Sigmoid colon (tissue), 7 donors: ENCODE data around the gene SLC16A1. TPM values are rescaled to one million over a fixed set of nuclear protein-coding genes. Genes with fewer than 3 reads are reported as not detected.

Experiments used
- DNase-seq: peaks from one replicate; pipeline ENCODE4 v3.0.0-alpha.2; 2019
- H3K27ac ChIP-seq, 4 donors: fragments of 200-600 bp; sonication (generic); one replicate each; pipeline ENCODE4 v1.5.1; 2016 to 2019; ENCODE audit warnings: mild to moderate bottlenecking in 1 of 4
- H3K27me3 ChIP-seq, 3 donors: fragments of 200-600 bp; sonication (generic); one replicate each; pipeline ENCODE4 v1.5.1; 2019; ENCODE audit warnings: mild to moderate bottlenecking in 1 of 3
- H3K36me3 ChIP-seq, 4 donors: fragments of 200-600 bp; sonication (generic); one replicate each; pipeline ENCODE4 v1.5.1; 2016 to 2019
- H3K4me1 ChIP-seq, 4 donors: fragments of 200-600 bp; sonication (generic); one replicate each; pipeline ENCODE4 v1.5.1; 2017 to 2019
- H3K4me3 ChIP-seq, 4 donors: fragments of 200-600 bp; sonication (generic); one replicate each; pipeline ENCODE4 v1.5.1; 2017 to 2019; ENCODE audit warnings: mild to moderate bottlenecking in 2 of 4, moderate library complexity in 1 of 4
- H3K9me3 ChIP-seq, 4 donors: fragments of 200-600 bp in 3 of 4; sonication (generic) in 3 of 4; one replicate each; pipeline versions ENCODE4 v1.5.1 to v1.6.1; 2013 to 2019
- CTCF ChIP-seq, 4 experiments: fragments of 450-650 bp in 3 of 4; fragments of 200-600 bp in 1 of 4; IDR thresholded peaks; one replicate each; pipeline ENCODE4 v1.5.1; 2016 to 2019; ENCODE audit warnings: antibody characterized with exemption in 4 of 4, mild to moderate bottlenecking in 3 of 4, moderate library complexity in 2 of 4
- EP300 ChIP-seq, 4 donors: sonication (generic); formaldehyde crosslinking; IDR thresholded peaks; one replicate each; pipeline ENCODE4 v1.6.1; 2017; ENCODE audit warnings: antibody characterized with exemption in 4 of 4
- POLR2A ChIP-seq, 2 donors: fragments of 450-650 bp; IDR thresholded peaks; one replicate each; pipeline ENCODE4 v1.6.1; 2016; ENCODE audit warnings: antibody characterized with exemption in 2 of 2, mild to moderate bottlenecking in 2 of 2, moderate library complexity in 2 of 2
- POLR2AphosphoS5 ChIP-seq, 4 donors: sonication (generic); formaldehyde crosslinking; IDR thresholded peaks; one replicate each; pipeline ENCODE4 v1.6.1; 2017; ENCODE audit warnings: antibody characterized with exemption in 4 of 4
- WGBS, 2 donors: extraction: QIAGEN DNeasy Blood & Tissue Kit; methylation state at CpG; one replicate each; pipeline ENCODE4 v1.1.7; 2013; 5-methylcytosine and 5-hydroxymethylcytosine counted together
- intact Hi-C: fragments of 100-400 bp; cut with DNase I; formaldehyde crosslinking; loops from one replicate; pipeline ENCODE4 v1.15.1; 2023
- polyA plus RNA-seq, 3 donors: library from polyadenylated mRNA; stranded (reverse); fragments of 200-250 nt; gene quantifications; one replicate each; pipeline ENCODE4 v1.2.3, GENCODE V29; 2013
- total RNA-seq, 4 donors: library from RNA; depleted of rRNA; stranded (reverse); fragments of >200 nt; gene quantifications; one replicate each; pipeline ENCODE4 v1.1.0, GENCODE V29; 2016
- donor health status: healthy with polysubstance abuse.
- donor health status: Bipolar disorder and iron deficiency.
- donor health status: healthy.

Gene SLC16A1
- total and polyA plus RNA-seq, 7 donors, result 10.8 to 80.5 (median 48.7) TPM

GRCh38 chr1:112876315-112876714 is 79.7 kb downstream of the SLC16A1 start:
- Histone ChIP-seq H3K27me3 (no peaks in the 10 kb centered on the region), H3K4me1 (no peaks in the 10 kb centered on the region), H3K9me3 (no peaks in the 10 kb centered on the region), H3K27ac (no peak overlapping the region), H3K4me3 (no peak overlapping the region), H3K36me3 (no peaks in the 10 kb centered on the region)
- TF ChIP-seq EP300 (IDR thresholded peaks at IDR 0.05) (no peak), CTCF (IDR thresholded peaks at IDR 0.05) (no peak), POLR2A (IDR thresholded peaks at IDR 0.05) (no peak), POLR2AphosphoS5 (IDR thresholded peaks at IDR 0.05) (no peak)
- intact Hi-C loops, result no loop called here
- no peak for DNase-seq
- 62 to 70% methylated on average over 2 of the region's 2 CpGs for WGBS, 2 donors

GRCh38 chr1:112872551-112872962 is 83.4 kb downstream of the SLC16A1 start:
- Histone ChIP-seq H3K4me3 (no peak overlapping the region), H3K36me3 (no peaks in the 10 kb centered on the region), H3K27ac (no peak overlapping the region), H3K4me1 (no peaks in the 10 kb centered on the region), H3K9me3 (no peaks in the 10 kb centered on the region), H3K27me3 (no peaks in the 10 kb centered on the region)
- no peak for DNase-seq
- intact Hi-C loops, result no loop called here
- 40 to 76% methylated on average over 1 of the region's 1 CpG for WGBS, 2 donors
- TF ChIP-seq POLR2A (IDR thresholded peaks at IDR 0.05), result no peak
- TF ChIP-seq EP300 (IDR thresholded peaks at IDR 0.05), result no peak
- no peak for TF ChIP-seq CTCF (IDR thresholded peaks at IDR 0.05)
- TF ChIP-seq POLR2AphosphoS5 (IDR thresholded peaks at IDR 0.05), result no peak

- no peaks in the 10 kb centered on the region for H3K36me3 ChIP-seq
- H3K27ac ChIP-seq, result no peak overlapping the region
- 60 to 81% methylated on average over 5 of the region's 5 CpGs for WGBS, 2 donors
- intact Hi-C loops, result no loop called here
- H3K27me3 ChIP-seq, result no peaks in the 10 kb centered on the region
- H3K9me3 ChIP-seq, result no peaks in the 10 kb centered on the region
- DNase-seq, result no peak
- TF ChIP-seq POLR2A (IDR thresholded peaks at IDR 0.05), result no peak
- no peak for TF ChIP-seq EP300 (IDR thresholded peaks at IDR 0.05)
- TF ChIP-seq POLR2AphosphoS5 (IDR thresholded peaks at IDR 0.05), result no peak
- TF ChIP-seq CTCF (IDR thresholded peaks at IDR 0.05), result no peak
- H3K4me1 ChIP-seq, result no peaks in the 10 kb centered on the region
- no peak overlapping the region for H3K4me3 ChIP-seq
Measured at GRCh38 chr1:112870887-112871646, 84.9 kb downstream of the SLC16A1 start.

GRCh38 chr1:112869895-112870294 is 86.1 kb downstream of the SLC16A1 start:
- Histone ChIP-seq H3K4me1 (no peaks in the 10 kb centered on the region), H3K27ac (no peak overlapping the region), H3K27me3 (no peaks in the 10 kb centered on the region), H3K36me3 (no peaks in the 10 kb centered on the region), H3K4me3 (no peak overlapping the region), H3K9me3 (no peaks in the 10 kb centered on the region)
- whole genome bisulfite sequencing, 2 donors, result 82 to 91% methylated on average over 4 of the region's 4 CpGs
- no peak for TF ChIP-seq CTCF (IDR thresholded peaks at IDR 0.05)
- TF ChIP-seq EP300 (IDR thresholded peaks at IDR 0.05), result no peak
- no peak for TF ChIP-seq POLR2AphosphoS5 (IDR thresholded peaks at IDR 0.05)
- TF ChIP-seq POLR2A (IDR thresholded peaks at IDR 0.05), result no peak
- intact Hi-C loops, result no loop called here
- DNase-seq, result no peak

GRCh38 chr1:112868191-112868590 is 87.8 kb downstream of the SLC16A1 start:
- no peak overlapping the region for H3K4me3 ChIP-seq
- H3K4me1 ChIP-seq, result no peaks in the 10 kb centered on the region
- 95% methylated on average over 2 of the region's 2 CpGs for WGBS, 2 donors
- no peaks in the 10 kb centered on the region for H3K9me3 ChIP-seq
- DNase-seq, result peak; percentile 38
- TF ChIP-seq POLR2AphosphoS5 (IDR thresholded peaks at IDR 0.05) (no peak), POLR2A (IDR thresholded peaks at IDR 0.05) (no peak), CTCF (IDR thresholded peaks at IDR 0.05) (no peak), EP300 (IDR thresholded peaks at IDR 0.05) (no peak)
- intact Hi-C loops, result no loop called here
- no peaks in the 10 kb centered on the region for H3K27me3 ChIP-seq
- H3K36me3 ChIP-seq, result no peaks in the 10 kb centered on the region
- no peak overlapping the region for H3K27ac ChIP-seq
